Epithelial cell of proximal tubule (primary cell): ENCODE data around the gene ACSF2. TPM values are rescaled to one million over a fixed set of nuclear protein-coding genes. Genes with fewer than 3 reads are reported as not detected.

ENCODE experiments used
- DNase-seq: peaks from one replicate; pipeline ENCODE4 v3.0.0-alpha.2; 2011; ENCODE audit warnings: low read depth
- H3K4me3 ChIP-seq: 2 replicates; pipeline ENCODE4 v1.5.1; 2011; ENCODE audit warnings: low read depth, mild to moderate bottlenecking, low read length
- total RNA-seq: library from RNA; depleted of rRNA; stranded (reverse); fragments of >200 nt; gene quantifications from 2 replicates; pipeline ENCODE4 v1.2.3, GENCODE V29; 2015
- TF ChIP-seq, protein P1 (sequence below): conservative IDR thresholded peaks from 2 replicates; pipeline ENCODE4 v1.5.1; 2012; ENCODE audit warnings: low read depth, mild to moderate bottlenecking, low read length

ACSF2 gene
- total RNA-seq, 1 donor from 2014 or later, result 32.6 TPM

DNA sequence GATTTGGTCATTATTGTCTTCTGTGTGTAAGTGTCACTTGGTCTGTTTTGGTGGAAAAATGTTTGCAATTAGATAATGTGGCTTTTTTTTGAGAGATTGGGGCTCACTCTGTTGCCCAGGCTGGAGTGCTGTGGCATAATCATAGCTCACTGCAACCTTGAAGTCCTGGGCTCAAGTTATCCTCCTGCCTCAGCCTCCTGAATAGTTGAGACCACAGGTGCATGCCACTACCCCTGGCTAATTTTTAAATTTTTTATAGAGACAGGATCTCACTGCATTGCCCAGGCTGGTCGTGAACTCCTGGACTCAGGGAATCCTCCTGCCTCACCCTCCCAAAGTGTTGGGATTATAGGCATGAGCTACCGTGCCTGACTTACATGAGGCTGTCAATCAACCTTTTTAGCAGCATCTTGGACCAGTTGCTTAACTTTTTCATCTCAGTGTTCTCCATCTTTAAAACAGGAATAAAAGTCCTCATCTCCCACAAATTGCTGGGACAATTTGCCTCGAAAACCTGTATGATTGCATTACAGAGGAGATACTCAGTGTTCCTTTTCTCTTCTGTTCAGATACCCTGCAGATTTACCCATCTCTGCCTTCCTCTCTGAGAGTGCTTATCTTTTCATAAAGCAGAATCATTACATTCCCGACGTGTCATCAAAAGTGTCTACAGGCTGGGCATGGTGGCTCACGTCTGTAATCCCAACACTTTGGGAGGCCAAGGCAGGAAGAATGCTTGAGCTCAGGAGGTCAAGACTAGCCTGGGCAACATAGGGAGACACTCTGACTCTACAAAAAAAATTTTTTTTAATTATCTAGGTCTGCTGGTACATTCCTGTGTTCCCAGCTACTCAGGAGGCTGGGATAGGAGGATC is 19.1 kb downstream of the ACSF2 start:
- H3K4me3 ChIP-seq, result no peak overlapping the region
- DNase-seq, result no peak
- TF ChIP-seq, protein P1, sequence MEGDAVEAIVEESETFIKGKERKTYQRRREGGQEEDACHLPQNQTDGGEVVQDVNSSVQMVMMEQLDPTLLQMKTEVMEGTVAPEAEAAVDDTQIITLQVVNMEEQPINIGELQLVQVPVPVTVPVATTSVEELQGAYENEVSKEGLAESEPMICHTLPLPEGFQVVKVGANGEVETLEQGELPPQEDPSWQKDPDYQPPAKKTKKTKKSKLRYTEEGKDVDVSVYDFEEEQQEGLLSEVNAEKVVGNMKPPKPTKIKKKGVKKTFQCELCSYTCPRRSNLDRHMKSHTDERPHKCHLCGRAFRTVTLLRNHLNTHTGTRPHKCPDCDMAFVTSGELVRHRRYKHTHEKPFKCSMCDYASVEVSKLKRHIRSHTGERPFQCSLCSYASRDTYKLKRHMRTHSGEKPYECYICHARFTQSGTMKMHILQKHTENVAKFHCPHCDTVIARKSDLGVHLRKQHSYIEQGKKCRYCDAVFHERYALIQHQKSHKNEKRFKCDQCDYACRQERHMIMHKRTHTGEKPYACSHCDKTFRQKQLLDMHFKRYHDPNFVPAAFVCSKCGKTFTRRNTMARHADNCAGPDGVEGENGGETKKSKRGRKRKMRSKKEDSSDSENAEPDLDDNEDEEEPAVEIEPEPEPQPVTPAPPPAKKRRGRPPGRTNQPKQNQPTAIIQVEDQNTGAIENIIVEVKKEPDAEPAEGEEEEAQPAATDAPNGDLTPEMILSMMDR, result no peak

DNA sequence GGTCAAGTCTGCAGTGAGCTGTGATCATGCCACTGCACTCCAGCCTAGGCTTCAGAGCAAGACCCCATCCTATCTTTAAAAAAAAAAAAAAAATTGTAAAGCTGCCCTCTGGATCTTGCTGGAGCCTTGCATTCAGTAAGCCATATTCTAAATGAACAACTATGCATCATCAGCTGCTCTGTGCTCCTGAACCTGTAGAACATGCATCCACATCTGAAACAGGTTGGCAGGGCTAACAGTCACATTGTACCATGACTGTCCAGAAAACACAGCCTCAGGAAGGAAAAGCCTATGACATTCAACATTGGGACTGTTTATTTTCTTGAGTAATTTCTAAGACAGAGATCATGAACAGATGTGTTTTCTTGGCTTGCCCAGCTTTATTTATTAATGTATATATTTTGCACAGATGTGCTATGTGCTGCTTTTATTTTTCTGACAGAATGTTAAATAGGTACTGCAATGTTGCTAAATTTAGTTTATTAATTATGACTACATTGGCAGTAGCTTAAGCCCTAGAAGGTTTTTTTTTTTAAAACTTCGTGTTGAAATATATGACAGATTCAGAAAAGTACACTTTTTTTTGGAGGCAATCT is 19.8 kb downstream of the ACSF2 start:
- H3K4me3 ChIP-seq, result no peak overlapping the region
- no peak for DNase-seq
- TF ChIP-seq, protein P1, result no peak

DNA sequence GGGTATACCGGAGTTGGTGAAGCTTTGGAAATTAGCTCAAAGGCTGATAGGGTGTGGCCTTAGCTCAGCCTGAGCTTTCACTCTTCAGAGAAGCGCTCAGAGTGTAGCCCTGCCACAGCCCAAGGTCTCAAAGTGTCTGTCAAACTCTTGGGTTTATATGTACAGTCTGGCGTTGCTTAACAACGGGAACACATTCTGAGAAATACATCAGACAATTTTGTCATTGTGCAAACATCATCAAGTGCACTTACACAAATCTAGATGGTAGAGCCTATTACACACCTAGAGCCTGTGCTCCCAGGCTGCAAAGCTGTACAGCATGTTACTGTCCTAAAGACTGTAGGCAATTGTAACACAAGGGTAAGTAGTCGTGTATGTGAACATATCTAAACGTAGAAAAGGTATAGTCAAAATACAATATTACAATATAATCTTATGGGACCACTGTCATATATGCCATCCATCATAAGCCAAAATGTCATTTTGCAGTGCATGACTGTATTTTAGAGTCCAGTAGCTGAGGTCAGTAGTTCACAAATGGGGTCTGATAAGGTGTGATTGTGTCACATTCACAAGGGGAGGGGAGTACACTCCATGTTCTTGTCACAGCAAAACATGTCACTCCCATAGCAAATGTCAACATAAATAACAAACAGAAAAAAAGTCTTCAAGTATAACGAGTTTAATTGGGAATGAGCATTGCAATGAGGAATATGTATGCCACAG is 22.0 kb downstream of the ACSF2 start:
- TF ChIP-seq, protein P1, result no peak
- no peak overlapping the region for H3K4me3 ChIP-seq
- no peak for DNase-seq

DNA sequence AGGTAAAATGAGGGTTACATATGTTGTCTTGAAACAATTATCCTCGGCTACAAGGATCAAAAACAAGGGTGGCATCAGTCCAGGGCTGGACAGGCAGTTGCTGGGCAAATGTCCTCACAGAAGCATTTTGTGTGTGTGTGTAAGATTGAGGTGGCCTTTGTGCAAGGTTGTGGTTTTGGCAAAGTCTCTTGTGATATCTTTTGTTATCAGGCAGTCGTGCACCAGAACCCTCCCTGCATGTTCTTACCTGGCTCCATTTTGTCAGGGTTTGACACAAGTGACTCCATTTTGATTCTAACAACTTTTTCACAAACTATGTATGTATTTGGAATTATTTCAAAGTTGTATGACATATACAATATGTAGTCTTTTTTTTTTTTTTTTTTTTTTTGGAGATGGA is 22.6 kb downstream of the ACSF2 start:
- H3K4me3 ChIP-seq, result no peak overlapping the region
- DNase-seq, result no peak
- TF ChIP-seq, protein P1, result no peak

DNA sequence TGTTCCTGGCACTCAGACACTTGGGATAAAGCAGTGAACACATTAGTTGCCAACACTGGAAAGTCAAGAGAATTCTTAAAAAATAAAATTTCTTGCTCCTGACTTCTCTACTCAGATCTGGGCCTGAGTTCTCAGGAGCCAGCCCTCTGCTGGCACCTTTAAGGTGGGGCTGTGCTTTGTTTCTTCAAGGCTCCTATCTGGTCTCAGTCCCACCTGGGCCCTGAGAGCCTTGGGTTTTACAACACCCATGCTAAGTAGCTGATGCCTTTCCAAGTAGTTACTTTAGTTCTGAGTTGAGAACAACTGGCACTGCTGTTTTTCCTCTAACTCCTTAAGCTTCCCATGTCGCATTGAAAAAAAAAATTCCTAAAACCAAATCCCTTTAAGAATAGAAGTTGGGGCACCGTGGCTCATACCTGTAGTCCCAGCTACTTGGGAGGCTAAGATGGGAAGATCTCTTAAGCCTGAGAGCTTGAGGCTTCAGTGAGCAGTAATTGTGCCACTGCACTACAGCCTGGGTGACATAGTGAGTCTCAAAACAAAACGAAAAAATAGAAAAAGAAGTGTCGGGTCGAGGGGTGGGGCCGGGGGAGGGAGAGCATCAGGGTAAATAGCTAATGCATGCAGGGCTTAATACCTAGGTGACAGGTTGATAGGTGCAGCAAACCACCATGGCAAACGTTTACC is 26.1 kb downstream of the ACSF2 start:
- no peak for DNase-seq
- TF ChIP-seq, protein P1, result no peak
- H3K4me3 ChIP-seq, result no peak overlapping the region

DNA sequence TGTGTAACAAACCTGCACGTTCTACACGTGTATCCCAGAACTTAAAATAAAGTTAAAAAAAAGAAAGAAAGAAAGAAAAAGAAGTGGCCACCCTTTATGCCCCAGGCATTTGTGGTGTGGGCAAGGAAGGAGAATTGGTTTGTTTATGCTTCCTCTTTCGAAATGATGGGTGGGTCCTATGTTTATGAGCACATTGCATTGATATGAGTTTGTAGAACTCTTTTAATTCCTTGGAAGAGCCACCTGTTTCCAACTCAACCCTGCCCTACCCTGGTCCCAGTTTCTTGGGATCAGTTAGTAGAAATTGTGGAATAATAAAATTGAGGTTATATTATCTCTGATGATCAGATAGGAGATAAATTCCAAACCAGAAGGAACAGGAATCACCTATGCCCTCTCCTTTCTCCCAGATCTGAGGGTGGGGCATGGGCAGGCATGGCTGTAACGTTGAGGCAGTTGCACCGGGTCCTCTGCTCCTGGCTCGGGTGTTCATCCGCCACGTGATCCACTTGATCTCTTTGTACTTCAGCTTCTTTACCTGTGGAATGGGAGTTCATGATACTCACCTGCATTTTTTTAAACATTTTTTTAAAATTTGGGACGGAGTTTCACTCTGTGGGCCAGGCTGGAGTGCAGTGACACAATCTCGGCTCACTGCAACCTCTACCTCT is 26.7 kb downstream of the ACSF2 start:
- no peak overlapping the region for H3K4me3 ChIP-seq
- no peak for DNase-seq
- TF ChIP-seq, protein P1, result no peak
